GM19238 (cell line): ENCODE results near the gene MT1X.

Experiments
- DNase-seq: peaks from one replicate; pipeline ENCODE4 v3.0.0; 2011; ENCODE audit warnings: low spot score; ENCODE audit not compliant: insufficient read length

MT1X gene

GRCh38 chr16:56679078-56679730 is 3.1 kb upstream of the MT1X start:
- no peak for DNase-seq

- DNase-seq, result no peak
Measured at GRCh38 chr16:56679818-56680217, 2.5 kb upstream of the MT1X start.

- DNase-seq, result no peak
Measured at GRCh38 chr16:56682703-56683397, 580 bp downstream of the MT1X start.

- no peak for DNase-seq
Measured at GRCh38 chr16:56683424-56684172, 1.3 kb downstream of the MT1X start.

GRCh38 chr16:56684256-56684925 is 2.1 kb downstream of the MT1X start:
- DNase-seq, result no peak

- no peak for DNase-seq
Measured at GRCh38 chr16:56684926-56685590, 2.8 kb downstream of the MT1X start.

GRCh38 chr16:56686758-56687157 is 4.5 kb downstream of the MT1X start:
- DNase-seq, result no peak

- no peak for DNase-seq
Measured at GRCh38 chr16:56688762-56689161, 6.5 kb downstream of the MT1X start.

- no peak for DNase-seq
Measured at GRCh38 chr16:56689171-56689570, 6.9 kb downstream of the MT1X start.

- no peak for DNase-seq
Measured at GRCh38 chr16:56690420-56691122, 8.3 kb downstream of the MT1X start.

GRCh38 chr16:56691885-56692284 is 9.6 kb downstream of the MT1X start:
- DNase-seq, result no peak

- no peak for DNase-seq
Measured at GRCh38 chr16:56695246-56695645, 13.0 kb downstream of the MT1X start.

- DNase-seq, result no peak
Measured at GRCh38 chr16:56697456-56698155, 15.3 kb downstream of the MT1X start.

GRCh38 chr16:56700195-56700594 is 17.9 kb downstream of the MT1X start:
- no peak for DNase-seq

GRCh38 chr16:56700631-56701030 is 18.4 kb downstream of the MT1X start:
- no peak for DNase-seq

GRCh38 chr16:56701534-56701933 is 19.3 kb downstream of the MT1X start:
- no peak for DNase-seq

- DNase-seq, result no peak
Measured at GRCh38 chr16:56702836-56703235, 20.6 kb downstream of the MT1X start.

GRCh38 chr16:56708525-56709442 is 26.5 kb downstream of the MT1X start:
- DNase-seq, result no peak

- DNase-seq, result no peak
Measured at GRCh38 chr16:56709443-56710040, 27.3 kb downstream of the MT1X start.
